Mesodermal cell (in vitro differentiated cells): Measurements from ENCODE around the gene GAD2.
"Not testable (repeated sequence)": the region's sequence is repeated elsewhere in the genome, so short reads cannot be mapped to it uniquely, and the experiment has no call there.

Source experiments
- H3K27ac ChIP-seq: 2 replicates; pipeline ENCODE4 v1.7.0; 2013; ENCODE audit warnings: mild to moderate bottlenecking, low read depth, low read length, moderate library complexity; ENCODE audit not compliant: severe bottlenecking
- H3K36me3 ChIP-seq: 2 replicates; pipeline ENCODE4 v1.7.1; 2013; ENCODE audit warnings: mild to moderate bottlenecking, low read length, moderate library complexity; ENCODE audit not compliant: control insufficient read depth, insufficient read depth
- H3K4me1 ChIP-seq: one replicate; pipeline ENCODE4 v1.7.1; 2013; ENCODE audit warnings: mild to moderate bottlenecking, low read length; ENCODE audit not compliant: insufficient read depth, control insufficient read depth, poor library complexity, severe bottlenecking
- H3K4me3 ChIP-seq: 2 replicates; pipeline ENCODE4 v1.7.0; 2013; ENCODE audit warnings: low read length, control low read depth, mild to moderate bottlenecking; ENCODE audit not compliant: insufficient read depth, poor library complexity, severe bottlenecking; ENCODE audit errors: extremely low read depth
- H3K9me3 ChIP-seq: 2 replicates; pipeline ENCODE4 v1.7.1; 2013; ENCODE audit warnings: mild to moderate bottlenecking, low read length, moderate library complexity; ENCODE audit not compliant: control insufficient read depth
- WGBS, 2 experiments: methylation state at CpG; one replicate each; pipeline ENCODE4 v1.1.5; 2013; ENCODE audit warnings: missing lambda C conversion rate in 2 of 2; ENCODE audit not compliant: insufficient coverage in 2 of 2; 5-methylcytosine and 5-hydroxymethylcytosine counted together

Gene GAD2

GRCh38 chr10:26341701-26342100, 125.1 kb downstream of the GAD2 start:
- Histone ChIP-seq H3K4me1 (no peaks in the 10 kb centered on the region), H3K36me3 (no peaks in the 10 kb centered on the region), H3K9me3 (no peaks in the 10 kb centered on the region), H3K4me3 (no peak overlapping the region), H3K27ac (no peak overlapping the region)

GRCh38 chr10:26348821-26349417, 132.3 kb downstream of the GAD2 start:
- not testable (repeated sequence) for H3K9me3 ChIP-seq, H3K4me1 ChIP-seq, H3K36me3 ChIP-seq, H3K4me3 ChIP-seq, H3K27ac ChIP-seq
- 96 to 100% methylated on average over 3 to 4 of the region's 9 CpGs for WGBS, 2 experiments
